GM23338 (cell line): ENCODE results near the gene MYO9B. TPM values are rescaled to one million over a fixed set of nuclear protein-coding genes. Genes with fewer than 3 reads are reported as not detected.

Experiments
- ATAC-seq: fragments of 200-7000 bp; cut with Tn5 transposase; 3 replicates; pipeline ENCODE4 v1.9.1; 2020
- DNase-seq: peaks from one replicate; pipeline ENCODE4 v3.0.0-alpha.2; 2015; ENCODE audit warnings: low spot score
- H2AFZ ChIP-seq: fragments of 200-600 bp; sonication (generic); 2 replicates; pipeline ENCODE4 v1.8.0; 2016; ENCODE audit warnings: antibody characterized with exemption, mild to moderate bottlenecking, moderate library complexity
- H3F3A ChIP-seq: fragments of 200-600 bp; sonication (generic); replicated peaks from 2 replicates; pipeline ENCODE4 v1.8.0; 2017; ENCODE audit warnings: antibody characterized with exemption, mixed run types, low read depth
- H3K27ac ChIP-seq: fragments of 200-600 bp; sonication (generic); 2 replicates; pipeline ENCODE4 v1.6.1; 2016; ENCODE audit warnings: low read depth
- H3K27me3 ChIP-seq: fragments of 200-600 bp; sonication (generic); 2 replicates; pipeline ENCODE4 v1.8.0; 2016; ENCODE audit warnings: mild to moderate bottlenecking, mixed run types, moderate library complexity; ENCODE audit not compliant: insufficient read depth
- H3K36me3 ChIP-seq: fragments of 200-600 bp; sonication (generic); 2 replicates; pipeline ENCODE4 v1.8.0; 2016; ENCODE audit warnings: mild to moderate bottlenecking; ENCODE audit not compliant: insufficient read depth
- H3K4me1 ChIP-seq: fragments of 200-600 bp; sonication (generic); 2 replicates; pipeline ENCODE4 v1.8.0; 2016; ENCODE audit warnings: mild to moderate bottlenecking, moderate library complexity; ENCODE audit not compliant: insufficient read depth
- H3K4me2 ChIP-seq: fragments of 200-600 bp; sonication (generic); 2 replicates; pipeline ENCODE4 v1.7.1; 2017; ENCODE audit warnings: mixed run types
- H3K4me3 ChIP-seq: fragments of 200-600 bp; sonication (generic); 2 replicates; pipeline ENCODE4 v1.6.1; 2016; ENCODE audit warnings: mixed run types
- H3K79me2 ChIP-seq: fragments of 200-600 bp; sonication (generic); replicated peaks from 2 replicates; pipeline ENCODE4 v1.8.0; 2017; ENCODE audit warnings: mild to moderate bottlenecking; ENCODE audit not compliant: insufficient read depth
- H3K9me2 ChIP-seq: fragments of 200-600 bp; sonication (generic); 2 replicates; pipeline ENCODE4 v1.8.0; 2017; ENCODE audit not compliant: insufficient read depth
- H4K20me1 ChIP-seq: fragments of 200-600 bp; sonication (generic); replicated peaks from 2 replicates; pipeline ENCODE4 v1.8.0; 2017; ENCODE audit warnings: mild to moderate bottlenecking; ENCODE audit not compliant: insufficient read depth
- H3K27ac Mint-ChIP-seq: 2 replicates; pipeline ENCODE4 v1.8.0; 2020; ENCODE audit warnings: inconsistent platforms, mild to moderate bottlenecking, moderate library complexity, mixed read lengths
- H3K27me3 Mint-ChIP-seq: 3 replicates; pipeline ENCODE4 v1.8.0; 2022; ENCODE audit warnings: low read depth, mild to moderate bottlenecking, moderate library complexity, mixed read lengths, inconsistent platforms; ENCODE audit not compliant: insufficient read depth, poor library complexity
- H3K36me3 Mint-ChIP-seq: 3 replicates; pipeline ENCODE4 v1.8.0; 2021; ENCODE audit warnings: low read depth, mild to moderate bottlenecking, inconsistent platforms, moderate library complexity, mixed read lengths
- H3K4me1 Mint-ChIP-seq: 3 replicates; pipeline ENCODE4 v1.8.0; 2020; ENCODE audit warnings: mild to moderate bottlenecking, inconsistent platforms, mixed read lengths
- H3K4me3 Mint-ChIP-seq: 3 replicates; pipeline ENCODE4 v1.8.0; 2021; ENCODE audit warnings: moderate library complexity, mild to moderate bottlenecking, inconsistent platforms, mixed read lengths
- H3K9me3 Mint-ChIP-seq: 3 replicates; pipeline ENCODE4 v1.8.0; 2020; ENCODE audit warnings: moderate library complexity, mild to moderate bottlenecking, inconsistent platforms, mixed read lengths
- CREB1 ChIP-seq: fragments of 250-450 bp; sonication (Bioruptor Pico); IDR thresholded peaks from 2 replicates; pipeline ENCODE4 v1.5.0; 2020; ENCODE audit warnings: low read depth, mild to moderate bottlenecking, moderate library complexity
- EZH2 ChIP-seq: fragments of 200-600 bp; sonication (generic); IDR thresholded peaks from one replicate; pipeline ENCODE4 v1.8.0; 2017; ENCODE audit warnings: antibody characterized with exemption, mild to moderate bottlenecking, low read depth; ENCODE audit not compliant: unreplicated experiment
- JUNB ChIP-seq: IDR thresholded peaks from one replicate; pipeline ENCODE4 v1.6.1; 2016; ENCODE audit warnings: antibody characterized with exemption; ENCODE audit not compliant: unreplicated experiment
- POLR2AphosphoS5 ChIP-seq: IDR thresholded peaks from 2 replicates; pipeline ENCODE4 v1.6.1; 2016; ENCODE audit warnings: antibody characterized with exemption, low read depth
- ZNF331 ChIP-seq: fragments of 250-450 bp; sonication (Bioruptor Pico); IDR thresholded peaks from 2 replicates; pipeline ENCODE4 v1.5.0; 2020; ENCODE audit warnings: low read depth, mild to moderate bottlenecking, moderate library complexity
- long read RNA-seq: library from polyadenylated mRNA; unstranded; transcript quantifications from one replicate; pipeline ENCODE4 v2.0.0, GENCODE V29; 2020; ENCODE audit not compliant: unreplicated experiment
- polyA plus RNA-seq: library from polyadenylated mRNA; unstranded; fragments of >200 nt; fragmentation: Nextera tagmentation; extraction: Ambion mirVana; gene quantifications from 2 replicates; pipeline ENCODE4 v1.2.1, GENCODE V29; 2016
- total RNA-seq: library from RNA; depleted of rRNA; stranded (reverse); fragments of >200 nt; shearing (Covaris generic); gene quantifications from 2 replicates; pipeline ENCODE4 v1.2.3, GENCODE V29; 2014; rRNA removed
- TF ChIP-seq, protein P1 (sequence below): IDR thresholded peaks from 2 replicates; pipeline ENCODE4 v1.6.1; 2016; ENCODE audit warnings: antibody characterized with exemption
- TF ChIP-seq, protein P2 (sequence below): IDR thresholded peaks from one replicate; pipeline ENCODE4 v1.6.1; 2018; ENCODE audit warnings: antibody characterized with exemption; ENCODE audit not compliant: unreplicated experiment

MYO9B gene
- total RNA-seq = 61.3 and 65.6 TPM in 2 replicates
- 28.7 and 29.0 TPM in 2 replicates for polyA plus RNA-seq
- long read RNA-seq, partial matches to known transcripts = 3 of 6 reads
- long read RNA-seq, other reads (novel, unspliced or antisense) = 3 of 6 reads

DNA sequence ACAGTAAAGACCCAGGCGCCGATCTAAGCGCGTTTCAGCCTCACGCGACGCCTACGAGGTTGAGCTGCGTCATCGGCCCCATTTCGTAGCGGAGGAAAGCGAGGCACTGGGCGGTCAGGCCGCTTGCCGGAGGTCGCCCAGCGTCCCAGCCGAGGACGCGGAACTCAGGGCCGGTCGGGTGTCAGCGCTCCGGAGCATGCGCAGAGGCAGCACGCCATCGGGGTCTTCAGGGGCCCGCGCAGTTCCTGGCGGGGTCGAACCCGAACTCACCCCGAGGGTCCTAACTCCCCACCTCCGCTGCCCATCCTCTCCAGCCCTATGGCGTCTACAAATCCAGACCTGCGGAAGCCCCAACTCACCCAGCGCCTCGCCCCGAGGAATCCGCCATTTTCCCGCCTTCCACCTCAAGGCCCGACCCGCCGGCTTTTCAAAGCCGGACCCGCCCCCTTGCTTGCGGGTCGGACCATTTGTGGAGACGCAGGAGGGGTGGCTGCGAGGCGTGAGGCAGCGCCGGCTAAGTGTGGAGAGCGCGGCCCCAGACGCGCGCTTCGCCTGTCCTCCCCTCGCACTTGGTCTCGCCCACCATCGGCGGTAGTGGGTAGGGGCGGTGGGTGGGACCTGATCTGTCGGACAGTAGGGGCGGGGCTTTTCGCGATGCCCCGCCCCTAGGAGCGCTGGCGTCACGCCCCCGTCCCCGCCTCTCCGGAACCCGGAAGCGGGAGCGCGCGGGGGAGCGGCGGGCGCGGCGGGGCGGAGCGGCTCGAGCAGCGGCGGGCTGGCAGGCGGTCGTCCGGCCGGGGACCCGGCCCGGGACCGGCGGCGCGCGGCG, at the start of gene MYO9B, which contains the start of gene HAUS8:
Gene MYO9B (plus strand): TSS at position 743 of the 829 bp plus-strand sequence. CDS start 25,941 bp downstream, outside the sequence.
Gene HAUS8 (minus strand): TSS at position 418 of the 829 bp plus-strand sequence. CDS start 30 bp downstream, at position 388.
- Mint-ChIP-seq H3K27ac (peak within 1 kb of the TSS; percentile 99), H3K4me3 (peak within 1 kb of the TSS; percentile 94), H3K36me3 (peaks cover 33% of the 10 kb centered on the region), H3K27me3 (peaks cover 16% of the 10 kb centered on the region), H3K9me3 (no peaks in the 10 kb centered on the region), H3K4me1 (peaks cover 53% of the 10 kb centered on the region)
- H3K4me2 ChIP-seq = peak within 1 kb of the TSS; percentile 99
- peak within 1 kb of the TSS; percentile 91 for H3K4me3 ChIP-seq
- no peaks in the 10 kb centered on the region for H3K27me3 ChIP-seq
- H2AFZ ChIP-seq = peak within 1 kb of the TSS; percentile 60
- H3K9me2 ChIP-seq = no peaks in the 10 kb centered on the region
- H3F3A ChIP-seq = peaks cover 3% of the 10 kb centered on the region; the same call in 1 of the 2 replicates
- DNase-seq (peak; percentile 99), ATAC-seq (peak; percentile 85)
- TF ChIP-seq CREB1 (CRISPR knock-in tag) (peak; percentile 82), EZH2 (no peak), POLR2AphosphoS5 (peak; percentile 80)
- TF ChIP-seq, protein P1, sequence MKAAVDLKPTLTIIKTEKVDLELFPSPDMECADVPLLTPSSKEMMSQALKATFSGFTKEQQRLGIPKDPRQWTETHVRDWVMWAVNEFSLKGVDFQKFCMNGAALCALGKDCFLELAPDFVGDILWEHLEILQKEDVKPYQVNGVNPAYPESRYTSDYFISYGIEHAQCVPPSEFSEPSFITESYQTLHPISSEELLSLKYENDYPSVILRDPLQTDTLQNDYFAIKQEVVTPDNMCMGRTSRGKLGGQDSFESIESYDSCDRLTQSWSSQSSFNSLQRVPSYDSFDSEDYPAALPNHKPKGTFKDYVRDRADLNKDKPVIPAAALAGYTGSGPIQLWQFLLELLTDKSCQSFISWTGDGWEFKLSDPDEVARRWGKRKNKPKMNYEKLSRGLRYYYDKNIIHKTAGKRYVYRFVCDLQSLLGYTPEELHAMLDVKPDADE = 0 out of 2 replicates have a peak, but pooled peaks have one; percentile 11
- peak within 1 kb of the TSS; percentile 87 for H3K27ac ChIP-seq
- peaks cover 68% of the 10 kb centered on the region for H3K79me2 ChIP-seq
- 0 out of 2 replicates have a peak, but pooled peaks cover 4% of the 10 kb centered on the region for H3K36me3 ChIP-seq
- peaks cover 15% of the 10 kb centered on the region; the same call in 1 of the 2 replicates for H3K4me1 ChIP-seq
- H4K20me1 ChIP-seq = peaks cover 49% of the 10 kb centered on the region

GRCh38 chr19:17025991-17026658, 49.5 kb upstream of the MYO9B start:
- peak; percentile 32 for DNase-seq
- Histone ChIP-seq H2AFZ (peak overlapping the region; percentile 97), H3K79me2 (peaks cover 10% of the 10 kb centered on the region), H3K36me3 (0 out of 2 replicates have a peak, but pooled peaks cover 2% of the 10 kb centered on the region), H3F3A (no peaks in the 10 kb centered on the region), H3K9me2 (no peaks in the 10 kb centered on the region), H3K4me2 (peak overlapping the region; percentile 98), H3K4me3 (peak overlapping the region; percentile 93), H3K27me3 (peaks cover 10% of the 10 kb centered on the region; the same call in 1 of the 2 replicates), H3K27ac (no peak overlapping the region), H3K4me1 (peaks cover 12% of the 10 kb centered on the region), H4K20me1 (no peaks in the 10 kb centered on the region; the same call in 1 of the 2 replicates)
- ATAC-seq = peak; percentile 37
- Mint-ChIP-seq H3K27ac (no peak overlapping the region), H3K36me3 (peaks cover 33% of the 10 kb centered on the region), H3K4me1 (peaks cover 5% of the 10 kb centered on the region; the same call in 2 of the 3 replicates), H3K9me3 (peaks cover 31% of the 10 kb centered on the region), H3K27me3 (peaks cover 23% of the 10 kb centered on the region), H3K4me3 (peak overlapping the region; percentile 86)
- TF ChIP-seq JUNB (no peak), EZH2 (no peak), ZNF331 (CRISPR knock-in tag) (no peak)
- TF ChIP-seq, protein P2, sequence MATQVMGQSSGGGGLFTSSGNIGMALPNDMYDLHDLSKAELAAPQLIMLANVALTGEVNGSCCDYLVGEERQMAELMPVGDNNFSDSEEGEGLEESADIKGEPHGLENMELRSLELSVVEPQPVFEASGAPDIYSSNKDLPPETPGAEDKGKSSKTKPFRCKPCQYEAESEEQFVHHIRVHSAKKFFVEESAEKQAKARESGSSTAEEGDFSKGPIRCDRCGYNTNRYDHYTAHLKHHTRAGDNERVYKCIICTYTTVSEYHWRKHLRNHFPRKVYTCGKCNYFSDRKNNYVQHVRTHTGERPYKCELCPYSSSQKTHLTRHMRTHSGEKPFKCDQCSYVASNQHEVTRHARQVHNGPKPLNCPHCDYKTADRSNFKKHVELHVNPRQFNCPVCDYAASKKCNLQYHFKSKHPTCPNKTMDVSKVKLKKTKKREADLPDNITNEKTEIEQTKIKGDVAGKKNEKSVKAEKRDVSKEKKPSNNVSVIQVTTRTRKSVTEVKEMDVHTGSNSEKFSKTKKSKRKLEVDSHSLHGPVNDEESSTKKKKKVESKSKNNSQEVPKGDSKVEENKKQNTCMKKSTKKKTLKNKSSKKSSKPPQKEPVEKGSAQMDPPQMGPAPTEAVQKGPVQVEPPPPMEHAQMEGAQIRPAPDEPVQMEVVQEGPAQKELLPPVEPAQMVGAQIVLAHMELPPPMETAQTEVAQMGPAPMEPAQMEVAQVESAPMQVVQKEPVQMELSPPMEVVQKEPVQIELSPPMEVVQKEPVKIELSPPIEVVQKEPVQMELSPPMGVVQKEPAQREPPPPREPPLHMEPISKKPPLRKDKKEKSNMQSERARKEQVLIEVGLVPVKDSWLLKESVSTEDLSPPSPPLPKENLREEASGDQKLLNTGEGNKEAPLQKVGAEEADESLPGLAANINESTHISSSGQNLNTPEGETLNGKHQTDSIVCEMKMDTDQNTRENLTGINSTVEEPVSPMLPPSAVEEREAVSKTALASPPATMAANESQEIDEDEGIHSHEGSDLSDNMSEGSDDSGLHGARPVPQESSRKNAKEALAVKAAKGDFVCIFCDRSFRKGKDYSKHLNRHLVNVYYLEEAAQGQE = no peak
